Stimulated activated CD8-positive, alpha-beta memory T cell treated with anti-CD3 and anti-CD28 coated beads, Interleukin-2, amount 100 ng/mL, for 1 hour (primary cell): Measurements from ENCODE around the gene HTT-AS.
A peak's percentile ranks its signal among the peaks of the same experiment; 100 is the strongest.
"Not testable (repeated sequence)": the region's sequence is repeated elsewhere in the genome, so short reads cannot be mapped to it uniquely, and the experiment has no call there.

Experiments
- DNase-seq, 2 donors: peaks; one replicate each; pipeline ENCODE4 v3.0.0-alpha.2; 2020; ENCODE audit warnings: low read depth in 2 of 2

HTT-AS gene

GRCh38 chr4:3074078-3074845, at the start of gene HTT-AS, which contains the start of gene HTT:
TSS of gene HTT-AS (minus strand) at chr4:3074538.
TSS of gene HTT (plus strand) at chr4:3074681. CDS start at chr4:3074826, 145 bp downstream.
- DNase-seq, result peak; percentile 94 to 97

DNA sequence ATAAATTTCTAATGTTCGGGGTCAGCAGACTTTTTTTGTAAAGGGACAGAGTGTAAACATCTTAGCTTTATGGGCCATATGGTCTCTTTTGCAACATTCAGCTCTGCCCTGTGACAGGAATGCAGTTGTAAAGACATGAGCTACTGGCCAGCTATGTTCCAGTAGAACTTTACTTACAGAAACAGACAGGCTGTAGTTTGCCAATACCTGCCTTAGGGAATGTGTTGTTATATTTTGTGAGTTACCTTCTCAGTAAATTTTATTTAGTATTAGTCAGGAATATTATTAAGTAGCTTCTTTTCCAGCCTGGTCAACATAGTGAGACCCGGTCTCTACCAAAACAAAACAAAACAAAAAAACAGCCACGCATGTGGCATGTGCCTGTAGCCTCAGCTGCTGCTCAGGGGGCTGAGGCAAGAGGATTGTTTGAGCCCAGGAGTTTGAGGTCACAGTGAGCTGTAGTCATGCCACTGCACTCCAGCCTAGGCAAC, 48.9 kb upstream of the HTT-AS start:
- no peak for DNase-seq

DNA sequence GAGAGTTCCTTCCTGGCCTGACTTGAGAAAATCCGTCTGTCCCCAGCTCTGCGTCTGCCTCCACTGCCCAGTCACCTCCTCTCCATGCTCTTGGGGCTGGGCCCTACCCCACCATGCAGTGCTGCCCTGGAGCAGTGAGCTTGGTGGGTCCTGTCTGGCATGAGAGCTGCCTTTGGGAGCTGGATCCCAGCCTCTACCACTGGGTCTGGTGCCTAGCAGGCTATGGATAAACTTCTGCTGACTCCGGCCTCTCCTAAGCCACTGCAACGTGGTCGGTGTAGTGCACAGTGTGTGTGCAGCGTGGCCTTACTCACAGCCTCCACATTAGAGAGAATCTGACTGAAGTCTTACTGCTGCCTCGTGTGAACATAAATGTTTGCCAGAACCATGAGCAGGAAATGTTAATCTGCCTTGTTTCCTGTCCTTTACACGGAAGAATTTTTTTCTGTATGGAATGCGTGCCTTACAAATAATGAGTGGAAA, 47.8 kb upstream of the HTT-AS start:
- no peak for DNase-seq

- no peak for DNase-seq
These were observed 47.3 kb upstream of the HTT-AS start for GRCh38 chr4:3121596-3121995.

- no peak for DNase-seq
These were observed 46.8 kb upstream of the HTT-AS start for GRCh38 chr4:3121110-3121509.

GRCh38 chr4:3119464-3119863, 45.1 kb upstream of the HTT-AS start:
- DNase-seq, result no peak

DNA sequence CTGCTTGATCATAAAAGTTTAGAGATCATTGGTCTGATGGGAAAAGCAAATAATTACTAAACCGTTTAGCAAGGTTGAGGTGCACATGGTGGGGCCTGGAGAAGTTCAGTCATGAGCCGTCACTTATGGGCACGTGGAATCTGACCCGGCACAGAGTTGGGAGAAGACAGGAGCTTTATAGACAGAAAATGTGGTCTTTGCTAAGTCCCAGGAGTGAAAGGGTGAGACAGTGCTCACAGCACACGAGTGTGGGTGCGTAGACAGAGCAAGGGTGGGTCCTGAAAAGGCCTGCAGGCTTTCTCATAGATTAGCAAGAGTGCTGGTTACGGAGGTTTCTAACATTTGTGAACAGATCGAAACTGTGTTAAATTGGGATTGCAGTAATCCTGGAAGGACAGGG, 44.0 kb upstream of the HTT-AS start:
- no peak for DNase-seq

DNA sequence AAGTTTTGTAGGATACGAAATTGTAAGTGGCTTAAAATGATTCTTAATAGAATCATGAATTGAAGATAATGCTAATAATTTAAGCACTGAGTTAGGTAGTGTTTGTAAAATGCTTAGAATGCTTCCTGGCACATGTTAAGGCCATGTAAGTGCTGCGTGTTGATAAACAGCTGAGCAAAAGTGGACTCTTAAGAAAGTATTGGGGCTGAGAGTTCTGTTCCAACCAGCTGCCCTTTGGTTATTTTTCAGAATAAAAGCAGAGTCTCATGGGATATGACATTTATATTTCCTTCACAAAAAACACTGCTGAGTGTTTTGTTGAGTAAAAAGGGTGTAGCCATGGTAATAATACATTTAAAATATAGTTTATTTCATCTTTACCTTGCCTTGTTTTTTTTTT, 42.6 kb upstream of the HTT-AS start:
- no peak for DNase-seq

DNA sequence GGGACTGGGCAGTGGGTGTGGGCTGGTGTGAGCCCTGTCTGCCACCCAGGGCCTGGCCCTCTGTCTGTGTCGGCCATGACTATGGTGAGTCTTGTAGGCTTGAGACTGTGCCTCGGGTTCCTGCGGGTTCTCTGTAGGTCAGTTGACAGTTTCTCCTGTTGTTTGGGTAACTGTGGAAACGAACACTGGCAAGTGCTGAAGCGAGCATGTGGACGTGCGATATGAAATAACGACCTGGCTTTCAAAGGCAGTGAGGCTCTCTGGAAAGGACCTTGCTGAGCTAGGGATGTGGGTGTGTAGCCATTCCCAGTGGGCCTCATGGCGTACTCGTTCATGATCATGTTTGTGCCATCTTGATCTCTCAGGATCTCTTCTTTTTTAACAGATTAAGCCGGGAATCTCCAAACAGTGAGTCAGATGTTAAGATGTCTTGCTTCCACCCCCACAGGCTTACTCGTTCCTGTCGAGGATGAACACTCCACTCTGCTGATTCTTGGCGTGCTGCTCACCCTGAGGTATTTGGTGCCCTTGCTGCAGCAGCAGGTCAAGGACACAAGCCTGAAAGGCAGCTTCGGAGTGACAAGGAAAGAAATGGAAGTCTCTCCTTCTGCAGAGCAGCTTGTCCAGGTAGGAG, 41.4 kb upstream of the HTT-AS start:
- DNase-seq, result no peak

- no peak for DNase-seq
These were observed 40.0 kb upstream of the HTT-AS start for GRCh38 chr4:3114377-3114776.

- no peak for DNase-seq
These were observed 38.5 kb upstream of the HTT-AS start for GRCh38 chr4:3112609-3113469.

DNA sequence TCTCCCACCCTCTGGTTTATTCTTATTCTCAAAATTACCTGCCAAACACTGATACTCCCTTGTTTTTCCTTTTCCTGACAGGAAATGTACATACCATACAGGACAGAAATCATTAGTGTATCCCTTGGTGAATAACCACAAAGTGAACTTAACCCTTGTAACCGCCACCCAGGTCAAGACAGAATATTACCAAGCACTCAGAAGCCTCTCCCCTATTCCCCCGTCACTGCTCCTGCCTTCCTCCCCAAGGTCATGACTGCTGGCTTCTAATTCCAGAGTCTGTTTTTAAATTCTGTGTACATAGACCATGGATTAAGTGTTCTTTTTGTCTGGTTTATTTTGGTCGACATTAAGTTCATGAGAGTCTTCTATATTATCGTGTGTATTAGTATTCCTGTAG, 37.9 kb upstream of the HTT-AS start:
- DNase-seq, result no peak

- DNase-seq, result no peak
These were observed 37.1 kb upstream of the HTT-AS start for GRCh38 chr4:3111461-3111860.

GRCh38 chr4:3108211-3108610, 33.9 kb upstream of the HTT-AS start:
- DNase-seq, result no peak

DNA sequence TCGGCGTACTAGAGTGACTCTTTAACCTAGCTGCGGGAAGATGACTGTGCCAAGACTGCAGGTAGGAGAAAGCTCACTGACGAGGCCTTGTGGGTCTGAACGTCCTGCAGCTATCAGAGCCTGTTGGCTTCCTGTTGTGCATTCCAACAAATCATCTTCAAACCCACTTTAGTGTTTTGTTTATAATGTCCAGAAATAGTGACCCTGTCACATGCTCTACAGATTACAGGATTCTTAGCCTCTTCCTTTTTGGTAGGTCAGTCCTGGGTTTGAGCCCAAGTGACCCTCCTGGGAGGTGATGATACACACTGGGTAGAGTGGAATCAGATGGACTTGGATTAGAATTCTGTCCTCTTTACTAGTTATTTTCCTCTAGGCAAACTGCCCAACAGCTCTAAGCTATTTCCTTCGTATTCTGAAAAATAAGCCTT, 33.4 kb upstream of the HTT-AS start:
- DNase-seq, result no peak

DNA sequence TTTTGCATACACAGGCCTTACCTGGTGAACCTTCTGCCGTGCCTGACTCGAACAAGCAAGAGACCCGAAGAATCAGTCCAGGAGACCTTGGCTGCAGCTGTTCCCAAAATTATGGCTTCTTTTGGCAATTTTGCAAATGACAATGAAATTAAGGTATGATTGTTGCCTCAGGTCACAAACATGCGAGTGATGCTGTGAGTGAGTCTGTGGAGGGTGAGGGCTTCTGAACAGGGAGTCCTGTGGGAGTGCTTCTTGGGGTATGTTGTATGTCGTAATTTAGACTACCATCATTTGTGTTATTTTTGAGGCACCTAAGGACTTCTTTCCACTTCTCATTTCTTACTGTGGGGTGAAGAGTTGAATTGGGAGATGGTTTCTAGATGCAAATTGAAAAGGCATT, 32.9 kb upstream of the HTT-AS start:
- DNase-seq, result no peak

DNA sequence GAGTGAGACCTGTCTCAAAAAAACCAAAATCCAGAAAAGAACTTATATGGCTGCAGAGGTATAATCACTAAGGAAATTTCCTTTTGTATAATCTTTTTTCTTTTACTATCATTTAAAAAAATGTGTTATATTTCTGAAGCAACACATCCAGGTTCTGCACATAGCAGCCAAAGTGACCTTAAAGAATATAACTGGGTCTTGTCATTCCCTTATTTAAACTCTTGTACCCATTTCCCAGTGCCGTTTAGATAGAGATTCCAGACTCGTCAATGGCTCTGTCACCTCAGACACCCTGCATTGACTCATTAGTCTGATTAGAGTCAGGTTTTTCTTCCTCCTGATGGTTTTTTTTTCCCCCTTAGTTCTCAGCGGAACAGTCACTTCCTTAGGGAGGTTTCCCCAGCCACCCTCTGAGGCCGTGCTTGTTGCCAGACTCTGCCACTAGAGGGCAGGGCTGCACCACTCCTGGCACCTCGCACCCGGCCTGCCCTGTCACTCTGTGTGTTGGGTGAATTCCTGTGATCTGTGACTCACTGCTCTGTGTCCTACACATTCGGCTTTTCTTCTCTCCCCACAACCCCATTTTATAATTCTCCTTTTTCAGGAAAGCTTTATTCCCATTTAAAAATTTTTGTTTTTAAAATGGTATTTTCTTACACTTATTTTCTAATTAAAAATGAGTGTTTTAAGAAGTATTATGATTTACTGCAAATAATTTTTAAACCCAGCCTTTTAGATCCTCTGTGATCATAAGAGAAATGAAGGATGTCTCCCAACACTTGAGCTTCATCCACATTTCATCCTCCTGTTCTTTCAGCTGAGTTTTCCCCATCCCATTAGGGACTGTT, 32.2 kb upstream of the HTT-AS start:
- peak; percentile 76 to 81 for DNase-seq

- DNase-seq, result no peak
These were observed 24.0 kb upstream of the HTT-AS start for GRCh38 chr4:3098346-3098745.

DNA sequence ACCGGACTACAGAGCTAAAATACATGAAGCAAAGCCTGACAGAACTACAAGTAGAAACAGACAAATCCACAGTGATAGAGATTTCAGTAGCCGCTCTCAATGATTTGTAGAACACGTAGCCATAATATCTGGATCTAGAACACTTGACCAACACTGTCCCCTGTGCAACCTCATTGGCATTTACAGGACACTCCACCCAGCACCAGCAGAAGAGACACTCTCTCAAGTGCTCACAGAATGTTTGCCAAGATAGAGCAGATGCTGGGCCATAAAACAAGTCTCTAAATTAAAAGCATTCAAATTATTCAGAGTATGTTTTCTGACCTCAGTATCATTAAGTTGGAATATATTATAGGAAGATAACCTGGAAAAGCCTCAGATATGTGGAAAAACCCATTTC, 21.9 kb upstream of the HTT-AS start:
- no peak for DNase-seq

- DNase-seq, result not testable (repeated sequence)
These were observed 20.4 kb upstream of the HTT-AS start for GRCh38 chr4:3094701-3095100.

DNA sequence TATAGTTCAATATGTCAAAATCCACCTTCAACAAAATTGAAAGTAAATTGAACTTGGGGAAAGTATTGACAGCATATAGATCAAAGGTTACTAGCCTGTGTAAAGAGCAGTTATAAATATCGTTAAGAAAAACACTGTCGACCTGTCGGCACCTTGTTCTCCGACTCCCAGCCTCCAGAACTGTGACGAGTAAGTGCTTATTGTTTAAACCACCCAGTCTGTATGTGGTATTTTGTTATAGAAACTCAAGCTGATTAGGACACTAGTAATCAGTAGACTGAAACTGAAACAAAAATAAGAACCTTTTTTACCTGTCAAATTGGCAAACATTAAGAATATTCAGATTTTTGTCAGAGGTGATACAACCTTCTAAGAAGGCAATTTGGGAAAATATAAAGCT, 17.1 kb upstream of the HTT-AS start:
- no peak for DNase-seq
